NCI-H1092 treated with DMSO at 0.1 percent for 48 hours (cell line): ENCODE results near the gene MRPL14.

ENCODE experiments used
- DNase-seq: peaks from one replicate; lab custom pipeline; 2025; lab: John Stamatoyannopoulos, UW

MRPL14 gene

GRCh38 chr6:44064948-44065272 lies 62.3 kb downstream of the MRPL14 start:
- DNase-seq, result no peak

GRCh38 chr6:44064089-44064947 lies 62.9 kb downstream of the MRPL14 start:
- DNase-seq, result no peak

GRCh38 chr6:44063561-44064059 lies 63.6 kb downstream of the MRPL14 start:
- no peak for DNase-seq
